GM23338 (cell line): ENCODE data around the gene MAP2K4. TPM values are rescaled to one million over a fixed set of nuclear protein-coding genes. Genes with fewer than 3 reads are reported as not detected.

Experiments
- ATAC-seq: fragments of 200-7000 bp; cut with Tn5 transposase; 3 replicates; pipeline ENCODE4 v1.9.1; 2020
- DNase-seq: peaks from one replicate; pipeline ENCODE4 v3.0.0-alpha.2; 2015; ENCODE audit warnings: low spot score
- H2AFZ ChIP-seq: fragments of 200-600 bp; sonication (generic); 2 replicates; pipeline ENCODE4 v1.8.0; 2016; ENCODE audit warnings: antibody characterized with exemption, mild to moderate bottlenecking, moderate library complexity
- H3F3A ChIP-seq: fragments of 200-600 bp; sonication (generic); replicated peaks from 2 replicates; pipeline ENCODE4 v1.8.0; 2017; ENCODE audit warnings: antibody characterized with exemption, mixed run types, low read depth
- H3K27ac ChIP-seq: fragments of 200-600 bp; sonication (generic); 2 replicates; pipeline ENCODE4 v1.6.1; 2016; ENCODE audit warnings: low read depth
- H3K27me3 ChIP-seq: fragments of 200-600 bp; sonication (generic); 2 replicates; pipeline ENCODE4 v1.8.0; 2016; ENCODE audit warnings: mild to moderate bottlenecking, mixed run types, moderate library complexity; ENCODE audit not compliant: insufficient read depth
- H3K36me3 ChIP-seq: fragments of 200-600 bp; sonication (generic); 2 replicates; pipeline ENCODE4 v1.8.0; 2016; ENCODE audit warnings: mild to moderate bottlenecking; ENCODE audit not compliant: insufficient read depth
- H3K4me1 ChIP-seq: fragments of 200-600 bp; sonication (generic); 2 replicates; pipeline ENCODE4 v1.8.0; 2016; ENCODE audit warnings: mild to moderate bottlenecking, moderate library complexity; ENCODE audit not compliant: insufficient read depth
- H3K4me2 ChIP-seq: fragments of 200-600 bp; sonication (generic); 2 replicates; pipeline ENCODE4 v1.7.1; 2017; ENCODE audit warnings: mixed run types
- H3K4me3 ChIP-seq: fragments of 200-600 bp; sonication (generic); 2 replicates; pipeline ENCODE4 v1.6.1; 2016; ENCODE audit warnings: mixed run types
- H3K79me2 ChIP-seq: fragments of 200-600 bp; sonication (generic); replicated peaks from 2 replicates; pipeline ENCODE4 v1.8.0; 2017; ENCODE audit warnings: mild to moderate bottlenecking; ENCODE audit not compliant: insufficient read depth
- H3K9me2 ChIP-seq: fragments of 200-600 bp; sonication (generic); 2 replicates; pipeline ENCODE4 v1.8.0; 2017; ENCODE audit not compliant: insufficient read depth
- H4K20me1 ChIP-seq: fragments of 200-600 bp; sonication (generic); replicated peaks from 2 replicates; pipeline ENCODE4 v1.8.0; 2017; ENCODE audit warnings: mild to moderate bottlenecking; ENCODE audit not compliant: insufficient read depth
- H3K27ac Mint-ChIP-seq: 2 replicates; pipeline ENCODE4 v1.8.0; 2020; ENCODE audit warnings: inconsistent platforms, mild to moderate bottlenecking, moderate library complexity, mixed read lengths
- H3K27me3 Mint-ChIP-seq: 3 replicates; pipeline ENCODE4 v1.8.0; 2022; ENCODE audit warnings: low read depth, mild to moderate bottlenecking, moderate library complexity, mixed read lengths, inconsistent platforms; ENCODE audit not compliant: insufficient read depth, poor library complexity
- H3K36me3 Mint-ChIP-seq: 3 replicates; pipeline ENCODE4 v1.8.0; 2021; ENCODE audit warnings: low read depth, mild to moderate bottlenecking, inconsistent platforms, moderate library complexity, mixed read lengths
- H3K4me1 Mint-ChIP-seq: 3 replicates; pipeline ENCODE4 v1.8.0; 2020; ENCODE audit warnings: mild to moderate bottlenecking, inconsistent platforms, mixed read lengths
- H3K4me3 Mint-ChIP-seq: 3 replicates; pipeline ENCODE4 v1.8.0; 2021; ENCODE audit warnings: moderate library complexity, mild to moderate bottlenecking, inconsistent platforms, mixed read lengths
- H3K9me3 Mint-ChIP-seq: 3 replicates; pipeline ENCODE4 v1.8.0; 2020; ENCODE audit warnings: moderate library complexity, mild to moderate bottlenecking, inconsistent platforms, mixed read lengths
- EZH2phosphoT487 ChIP-seq: fragments of 200-600 bp; sonication (generic); IDR thresholded peaks from one replicate; pipeline ENCODE4 v1.8.1; 2018; ENCODE audit warnings: antibody characterized with exemption; ENCODE audit not compliant: unreplicated experiment
- JUNB ChIP-seq: IDR thresholded peaks from one replicate; pipeline ENCODE4 v1.6.1; 2016; ENCODE audit warnings: antibody characterized with exemption; ENCODE audit not compliant: unreplicated experiment
- POLR2AphosphoS5 ChIP-seq: IDR thresholded peaks from 2 replicates; pipeline ENCODE4 v1.6.1; 2016; ENCODE audit warnings: antibody characterized with exemption, low read depth
- REST ChIP-seq: IDR thresholded peaks from one replicate; pipeline ENCODE4 v1.6.1; 2018; ENCODE audit warnings: antibody characterized with exemption; ENCODE audit not compliant: unreplicated experiment
- ZNF114 ChIP-seq: fragments of 250-450 bp; sonication (Bioruptor Pico); IDR thresholded peaks from 2 replicates; pipeline ENCODE4 v1.5.0; 2020; ENCODE audit warnings: mild to moderate bottlenecking, moderate library complexity
- ZNF331 ChIP-seq: fragments of 250-450 bp; sonication (Bioruptor Pico); IDR thresholded peaks from 2 replicates; pipeline ENCODE4 v1.5.0; 2020; ENCODE audit warnings: low read depth, mild to moderate bottlenecking, moderate library complexity
- polyA plus RNA-seq: library from polyadenylated mRNA; unstranded; fragments of >200 nt; fragmentation: Nextera tagmentation; extraction: Ambion mirVana; gene quantifications from 2 replicates; pipeline ENCODE4 v1.2.1, GENCODE V29; 2016
- total RNA-seq: library from RNA; depleted of rRNA; stranded (reverse); fragments of >200 nt; shearing (Covaris generic); gene quantifications from 2 replicates; pipeline ENCODE4 v1.2.3, GENCODE V29; 2014
- TF ChIP-seq, protein P1 (sequence below): fragments of 250-450 bp; sonication (Bioruptor Pico); IDR thresholded peaks from 2 replicates; pipeline ENCODE4 v1.5.0; 2020; ENCODE audit warnings: mild to moderate bottlenecking, moderate library complexity

MAP2K4 gene
- total and polyA plus RNA-seq, 2 experiments from 2014 or later: 25.3 to 36.4 TPM

DNA sequence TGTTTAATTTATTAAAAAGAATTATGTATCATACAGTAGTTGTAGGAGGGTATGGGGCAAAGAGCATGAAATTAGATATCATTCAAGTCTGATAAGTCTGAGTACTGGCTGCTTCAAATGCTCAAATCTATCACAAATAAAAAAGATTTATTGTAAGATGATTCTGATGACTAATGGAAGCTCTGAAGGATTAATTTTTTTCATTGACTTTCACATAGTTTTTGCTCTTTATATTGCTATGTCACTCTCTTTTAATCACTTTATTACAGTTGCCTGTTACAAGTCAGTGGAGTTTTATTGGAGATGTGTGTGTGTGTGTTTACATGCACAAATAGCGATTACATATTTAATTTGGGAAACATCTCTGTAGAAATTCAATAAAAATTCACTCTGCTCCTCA lies 15.0 kb downstream of the MAP2K4 start:
- Mint-ChIP-seq H3K9me3 (no peaks in the 10 kb centered on the region), H3K27me3 (no peaks in the 10 kb centered on the region), H3K4me3 (no peak overlapping the region), H3K4me1 (peaks cover 19% of the 10 kb centered on the region; the same call in 2 of the 3 replicates), H3K27ac (no peak overlapping the region), H3K36me3 (no peaks in the 10 kb centered on the region)
- Histone ChIP-seq H3K4me2 (no peak overlapping the region), H3K79me2 (peaks cover 100% of the 10 kb centered on the region), H4K20me1 (peaks cover 27% of the 10 kb centered on the region; the same call in 1 of the 2 replicates), H3K27ac (no peak overlapping the region), H3K4me1 (peaks cover 13% of the 10 kb centered on the region), H3K27me3 (no peaks in the 10 kb centered on the region), H2AFZ (no peak overlapping the region), H3K36me3 (no peaks in the 10 kb centered on the region), H3K9me2 (no peaks in the 10 kb centered on the region), H3F3A (no peaks in the 10 kb centered on the region), H3K4me3 (no peak overlapping the region)
- TF ChIP-seq ZNF114 (CRISPR knock-in tag): no peak
- no peak for TF ChIP-seq EZH2phosphoT487
- no peak for TF ChIP-seq JUNB
- no peak for TF ChIP-seq REST
- no peak for TF ChIP-seq POLR2AphosphoS5
- no peak for TF ChIP-seq ZNF331 (CRISPR knock-in tag)
- TF ChIP-seq, protein P1, sequence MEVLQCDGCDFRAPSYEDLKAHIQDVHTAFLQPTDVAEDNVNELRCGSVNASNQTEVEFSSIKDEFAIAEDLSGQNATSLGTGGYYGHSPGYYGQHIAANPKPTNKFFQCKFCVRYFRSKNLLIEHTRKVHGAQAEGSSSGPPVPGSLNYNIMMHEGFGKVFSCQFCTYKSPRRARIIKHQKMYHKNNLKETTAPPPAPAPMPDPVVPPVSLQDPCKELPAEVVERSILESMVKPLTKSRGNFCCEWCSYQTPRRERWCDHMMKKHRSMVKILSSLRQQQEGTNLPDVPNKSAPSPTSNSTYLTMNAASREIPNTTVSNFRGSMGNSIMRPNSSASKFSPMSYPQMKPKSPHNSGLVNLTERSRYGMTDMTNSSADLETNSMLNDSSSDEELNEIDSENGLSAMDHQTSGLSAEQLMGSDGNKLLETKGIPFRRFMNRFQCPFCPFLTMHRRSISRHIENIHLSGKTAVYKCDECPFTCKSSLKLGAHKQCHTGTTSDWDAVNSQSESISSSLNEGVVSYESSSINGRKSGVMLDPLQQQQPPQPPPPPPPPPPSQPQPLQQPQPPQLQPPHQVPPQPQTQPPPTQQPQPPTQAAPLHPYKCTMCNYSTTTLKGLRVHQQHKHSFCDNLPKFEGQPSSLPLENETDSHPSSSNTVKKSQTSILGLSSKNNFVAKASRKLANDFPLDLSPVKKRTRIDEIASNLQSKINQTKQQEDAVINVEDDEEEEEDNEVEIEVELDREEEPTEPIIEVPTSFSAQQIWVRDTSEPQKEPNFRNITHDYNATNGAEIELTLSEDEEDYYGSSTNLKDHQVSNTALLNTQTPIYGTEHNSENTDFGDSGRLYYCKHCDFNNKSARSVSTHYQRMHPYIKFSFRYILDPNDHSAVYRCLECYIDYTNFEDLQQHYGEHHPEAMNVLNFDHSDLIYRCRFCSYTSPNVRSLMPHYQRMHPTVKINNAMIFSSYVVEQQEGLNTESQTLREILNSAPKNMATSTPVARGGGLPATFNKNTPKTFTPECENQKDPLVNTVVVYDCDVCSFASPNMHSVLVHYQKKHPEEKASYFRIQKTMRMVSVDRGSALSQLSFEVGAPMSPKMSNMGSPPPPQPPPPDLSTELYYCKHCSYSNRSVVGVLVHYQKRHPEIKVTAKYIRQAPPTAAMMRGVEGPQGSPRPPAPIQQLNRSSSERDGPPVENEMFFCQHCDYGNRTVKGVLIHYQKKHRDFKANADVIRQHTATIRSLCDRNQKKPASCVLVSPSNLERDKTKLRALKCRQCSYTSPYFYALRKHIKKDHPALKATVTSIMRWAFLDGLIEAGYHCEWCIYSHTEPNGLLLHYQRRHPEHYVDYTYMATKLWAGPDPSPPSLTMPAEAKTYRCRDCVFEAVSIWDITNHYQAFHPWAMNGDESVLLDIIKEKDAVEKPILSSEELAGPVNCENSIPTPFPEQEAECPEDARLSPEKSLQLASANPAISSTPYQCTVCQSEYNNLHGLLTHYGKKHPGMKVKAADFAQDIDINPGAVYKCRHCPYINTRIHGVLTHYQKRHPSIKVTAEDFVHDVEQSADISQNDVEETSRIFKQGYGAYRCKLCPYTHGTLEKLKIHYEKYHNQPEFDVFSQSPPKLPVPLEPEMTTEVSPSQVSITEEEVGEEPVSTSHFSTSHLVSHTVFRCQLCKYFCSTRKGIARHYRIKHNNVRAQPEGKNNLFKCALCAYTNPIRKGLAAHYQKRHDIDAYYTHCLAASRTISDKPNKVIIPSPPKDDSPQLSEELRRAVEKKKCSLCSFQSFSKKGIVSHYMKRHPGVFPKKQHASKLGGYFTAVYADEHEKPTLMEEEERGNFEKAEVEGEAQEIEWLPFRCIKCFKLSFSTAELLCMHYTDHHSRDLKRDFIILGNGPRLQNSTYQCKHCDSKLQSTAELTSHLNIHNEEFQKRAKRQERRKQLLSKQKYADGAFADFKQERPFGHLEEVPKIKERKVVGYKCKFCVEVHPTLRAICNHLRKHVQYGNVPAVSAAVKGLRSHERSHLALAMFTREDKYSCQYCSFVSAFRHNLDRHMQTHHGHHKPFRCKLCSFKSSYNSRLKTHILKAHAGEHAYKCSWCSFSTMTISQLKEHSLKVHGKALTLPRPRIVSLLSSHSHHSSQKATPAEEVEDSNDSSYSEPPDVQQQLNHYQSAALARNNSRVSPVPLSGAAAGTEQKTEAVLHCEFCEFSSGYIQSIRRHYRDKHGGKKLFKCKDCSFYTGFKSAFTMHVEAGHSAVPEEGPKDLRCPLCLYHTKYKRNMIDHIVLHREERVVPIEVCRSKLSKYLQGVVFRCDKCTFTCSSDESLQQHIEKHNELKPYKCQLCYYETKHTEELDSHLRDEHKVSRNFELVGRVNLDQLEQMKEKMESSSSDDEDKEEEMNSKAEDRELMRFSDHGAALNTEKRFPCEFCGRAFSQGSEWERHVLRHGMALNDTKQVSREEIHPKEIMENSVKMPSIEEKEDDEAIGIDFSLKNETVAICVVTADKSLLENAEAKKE (CRISPR knock-in tag): no peak
- ATAC-seq (no peak), DNase-seq (no peak)
